K562 (cell line): Measurements from ENCODE around the gene IRF6. TPM values are rescaled to one million over a fixed set of nuclear protein-coding genes. Genes with fewer than 3 reads are reported as not detected.

Experiments used
- ATAC-seq: fragments of 200-7000 bp; cut with Tn5 transposase; 3 replicates; pipeline ENCODE4 v1.9.1; 2020; ENCODE audit warnings: moderate library complexity
- BruUV-seq: library from RNA; stranded (reverse); fragments of 400-500 nt; replicated peaks from 2 replicates; lab custom pipeline; 2021; lab: Mats Ljungman, UMichigan
- CTCF ChIA-PET: fragments of 300-600 bp; formaldehyde crosslinking; extraction: SDS; loops from one replicate; lab custom pipeline; 2021; ENCODE audit warnings: low intra/inter-chr PET ratio; lab: Yijun Ruan, JAX
- POLR2A ChIA-PET: fragments of 300-600, 350-650 bp; sonication (Branson Sonifier 250); formaldehyde crosslinking; extraction: SDS; loops from one replicate; lab custom pipeline; 2021; ENCODE audit warnings: antibody characterized with exemption, inconsistent platforms; lab: Yijun Ruan, JAX
- DNase-seq, 4 experiments: peaks; one replicate each; pipeline versions ENCODE4 v3.0.0 to v3.0.0-alpha.2; 2011 to 2018; ENCODE audit warnings: low spot score in 3 of 4, mixed read lengths in 3 of 4; ENCODE audit errors: extremely low read depth in 1 of 4
- FAIRE-seq: peaks from 2 replicates; lab custom pipeline; 2011; peaks lifted over from hg19 to GRCh38; lab: Jason Lieb, UNC
- H2AFZ ChIP-seq: 2 replicates; pipeline ENCODE4 v1.6.0; 2011; ENCODE audit warnings: low read depth, low read length, control low read depth, inconsistent platforms
- H3K27ac ChIP-seq: fragments of 200-600 bp; 3 replicates; pipeline ENCODE4 v1.8.0; 2011; ENCODE audit warnings: low read depth, mild to moderate bottlenecking, control low read depth, inconsistent platforms, low read length, moderate library complexity, mixed read lengths; ENCODE audit errors: extremely low read depth
- H3K27me3 ChIP-seq, 2 experiments: fragments of 300-600 bp in 1 of 2; 2 replicates in 1 of 2; 3 replicates in 1 of 2; pipeline versions ENCODE4 v1.6.0 to v1.8.0; 2011; ENCODE audit warnings: inconsistent platforms in 2 of 2, low read length in 2 of 2, mild to moderate bottlenecking in 1 of 2, mixed read lengths in 1 of 2, moderate library complexity in 1 of 2; ENCODE audit not compliant: control insufficient read depth in 2 of 2, insufficient read depth in 2 of 2
- H3K36me3 ChIP-seq: fragments of 300-600 bp; 3 replicates; pipeline ENCODE4 v1.8.0; 2011; ENCODE audit warnings: mild to moderate bottlenecking, low read length, inconsistent platforms; ENCODE audit not compliant: control insufficient read depth, insufficient read depth
- H3K4me1 ChIP-seq, 2 experiments: fragments of 200-600 bp in 1 of 2; replicated peaks in 1 of 2; 2 replicates in 1 of 2; 3 replicates in 1 of 2; pipeline versions ENCODE4 v1.5.1 to v1.8.0; 2011; ENCODE audit warnings: inconsistent platforms in 2 of 2, low read length in 2 of 2, mild to moderate bottlenecking in 1 of 2, mixed read lengths in 1 of 2, moderate library complexity in 1 of 2; ENCODE audit not compliant: control insufficient read depth in 2 of 2, insufficient read depth in 2 of 2
- H3K4me2 ChIP-seq: 2 replicates; pipeline ENCODE4 v1.6.1; 2011; ENCODE audit warnings: low read length, control low read depth, inconsistent platforms, mixed read lengths; ENCODE audit not compliant: insufficient read depth
- H3K4me3 ChIP-seq: fragments of 200-600 bp; sonication (generic), shearing (Covaris generic); 2 replicates; pipeline ENCODE4 v1.5.1; 2016; ENCODE audit warnings: control low read depth, inconsistent platforms
- H3K79me2 ChIP-seq: fragments of 200-600 bp; 3 replicates; pipeline ENCODE4 v1.8.0; 2011; ENCODE audit warnings: low read length, inconsistent platforms; ENCODE audit not compliant: control insufficient read depth, insufficient read depth
- H3K9ac ChIP-seq, 2 experiments: 2 replicates each; pipeline versions ENCODE4 v1.6.0 to v1.6.1; 2011; ENCODE audit warnings: low read depth in 2 of 2, low read length in 2 of 2, control low read depth in 1 of 2, inconsistent platforms in 1 of 2, mild to moderate bottlenecking in 1 of 2, mixed read lengths in 1 of 2; ENCODE audit not compliant: insufficient read depth in 1 of 2
- H3K9me1 ChIP-seq: one replicate; pipeline ENCODE4 v1.6.0; 2011; ENCODE audit warnings: inconsistent platforms, mild to moderate bottlenecking, low read length, moderate library complexity; ENCODE audit not compliant: control insufficient read depth, insufficient read depth
- H3K9me3 ChIP-seq: replicated peaks from 2 replicates; pipeline ENCODE4 v1.5.1; 2011; ENCODE audit warnings: low read depth, low read length, inconsistent platforms; ENCODE audit not compliant: control insufficient read depth, insufficient read depth
- H4K20me1 ChIP-seq: replicated peaks from 2 replicates; pipeline ENCODE4 v1.6.1; 2011; ENCODE audit warnings: low read length, inconsistent platforms, mixed read lengths; ENCODE audit not compliant: control insufficient read depth, insufficient read depth
- GABPA ChIP-seq: fragments of 200-800 bp; sonication (Bioruptor generic); conservative IDR thresholded peaks from 2 replicates; pipeline ENCODE4 v1.6.1; 2016; ENCODE audit warnings: low read depth, missing genetic modification characterization, missing compliant biosample characterization
- ZNF232 ChIP-seq: sonication (generic); formaldehyde crosslinking; IDR thresholded peaks from 2 replicates; pipeline ENCODE4 v1.8.0; 2022; ENCODE audit warnings: mild to moderate bottlenecking, missing genetic modification reagents
- WGBS: fragments of 100-300 bp; shearing (Covaris generic); methylation state at CpG from one replicate; pipeline ENCODE4 v1.1.6; 2016; ENCODE audit warnings: low coverage, mixed read lengths; ENCODE audit not compliant: insufficient coverage; ENCODE audit errors: missing lambda C conversion rate; 5-methylcytosine and 5-hydroxymethylcytosine counted together
- in situ Hi-C: fragments of 300-500 bp; cut with MboI; formaldehyde crosslinking; loops from 4 replicates; pipeline ENCODE4 v1.15.0; 2018; ENCODE audit warnings: inconsistent platforms, mixed read lengths
- intact Hi-C: fragments of 100-400 bp; cut with micrococcal nuclease; formaldehyde crosslinking; loops from 2 replicates; pipeline ENCODE4 v1.14.2; 2022
- polyA plus RNA-seq, 8 experiments: library from polyadenylated mRNA; depleted of rRNA in 4 of 8; stranded (reverse) in 5 of 8; unstranded in 3 of 8; fragments of >200 nt; fragmentation: Nextera tagmentation in 2 of 8; fragmentation: Illumina TruSeq in 1 of 8; extraction: Ambion mirVana in 2 of 8; extraction: Trizol in 1 of 8; gene quantifications; 2 replicates each; pipeline versions ENCODE4 v1.2.1 to v1.2.3, GENCODE V29; 2011 to 2014; ENCODE audit warnings: inconsistent platforms in 1 of 8, missing spikeins in 1 of 8
- total RNA-seq, 7 experiments: library from RNA; depleted of rRNA in 6 of 7; stranded (reverse); fragments of >200 nt in 6 of 7; fragmentation: Illumina TruSeq in 2 of 7; extraction: Trizol in 2 of 7; gene quantifications; 2 replicates each; pipeline versions ENCODE4 v1.2.1 to v1.2.3, GENCODE V29; 2011 to 2021; ENCODE audit warnings: low replicate concordance in 1 of 7

IRF6 gene
- total and polyA plus RNA-seq, 9 of the 15 experiments (the other 6 are each of a cell fraction or from before 2014, with no cell fraction given), result 0.03 to 0.65 (median 0.17) TPM

DNA sequence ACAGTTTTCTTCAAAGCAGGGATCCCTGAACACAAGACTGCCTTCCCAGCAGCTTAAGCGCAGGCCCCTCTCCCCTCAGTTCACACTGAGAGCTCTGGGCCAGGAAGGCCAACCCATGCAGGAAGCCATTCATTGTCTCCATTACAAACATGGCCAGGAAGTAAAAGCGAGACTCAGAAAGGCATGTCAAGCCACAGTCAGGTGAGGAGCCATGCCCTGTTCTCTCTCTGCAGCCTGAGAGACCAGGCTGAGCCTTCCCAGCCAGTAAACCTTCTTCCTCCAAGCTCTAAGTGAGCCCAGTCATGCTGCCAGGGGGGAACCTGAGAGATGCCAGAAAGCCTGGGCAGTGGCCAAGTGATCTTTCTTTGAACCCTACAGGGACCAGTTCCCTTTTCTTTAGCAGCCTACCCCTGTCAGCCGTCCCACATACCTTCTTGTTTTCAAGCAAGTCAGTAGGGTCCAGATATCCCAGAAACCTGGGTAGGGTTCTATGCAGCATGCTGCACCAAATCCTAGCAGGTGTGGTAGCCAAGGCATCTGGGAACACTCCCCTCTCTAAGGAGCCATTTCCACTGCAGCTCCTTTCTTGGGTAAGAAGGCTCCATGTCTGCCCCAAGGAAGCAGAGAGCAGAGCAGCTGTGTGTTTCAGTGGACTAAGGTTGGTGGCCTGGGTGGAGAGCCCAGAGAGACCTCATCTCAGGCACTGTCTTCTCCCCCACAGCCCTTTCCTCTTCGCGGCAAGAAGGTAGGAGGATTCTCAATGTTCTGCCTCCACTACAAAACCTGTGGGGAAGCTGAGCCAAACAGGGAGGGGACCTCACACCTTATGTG lies 49.1 kb downstream of the IRF6 start:
- H3K9me3 ChIP-seq, result no peaks in the 10 kb centered on the region
- H3K4me2 ChIP-seq, result no peak overlapping the region
- H3K79me2 ChIP-seq, result no peaks in the 10 kb centered on the region
- TF ChIP-seq GABPA (tag) (peak; percentile 3; the same call in 1 of the 2 replicates), ZNF232 (CRISPR knock-in tag) (no peak)
- H3K27me3 ChIP-seq, result peaks cover 23 to 52% of the 10 kb centered on the region in 2 experiments
- no peaks in the 10 kb centered on the region for H3K36me3 ChIP-seq
- no peaks in the 10 kb centered on the region for H3K9me1 ChIP-seq
- H3K4me3 ChIP-seq, result no peak overlapping the region
- CTCF ChIA-PET, result no interaction called here
- ATAC-seq (no peak), FAIRE-seq (no peak), DNase-seq (no peak)
- in situ Hi-C loops, result no loop called here
- H2AFZ ChIP-seq, result no peak overlapping the region
- POLR2A ChIA-PET, result interaction anchor here (0.5 to 0.7 kb wide), 3 partner anchors 9 to 187 kb away, joined by 3 to 5 read pairs (median 3); no protein-coding TSS in a partner anchor
- no peak overlapping the region for H3K9ac ChIP-seq
- intact Hi-C loops, result no loop called here
- no peaks in the 10 kb centered on the region; a peak in 1 of 5 replicates for H3K4me1 ChIP-seq
- H4K20me1 ChIP-seq, result 0 out of 2 replicates have a peak, but pooled peaks cover 8% of the 10 kb centered on the region
- H3K27ac ChIP-seq, result no peak overlapping the region
- no TSS peak for BruUV-seq
- WGBS, result 2% methylated on average over 5 of the region's 5 CpGs
